ENCODE data around the gene MB21D2.

- TF ChIP-seq MAX (IDR thresholded peaks at IDR 0.05) = no peak
- no peak for TF ChIP-seq CTCF (IDR thresholded peaks at IDR 0.05 in 2 of 3, conservative IDR thresholded peaks at IDR 0.05 in 1 of 3; ENCODE audit: borderline replicate concordance in 1 of 3, insufficient read depth in 1 of 3, low read depth in 2 of 3, low read length in 2 of 3)
Measured at GRCh38 chr3:192928016-192928415, 10.4 kb upstream of the MB21D2 start.

Measured in HCT116 (cell line).